RWPE1 (cell line): Measurements from ENCODE around the gene CYYR1.

ENCODE experiments used
- CTCF ChIA-PET: fragments of 350-600 bp; sonication (Branson Sonifier 250); formaldehyde crosslinking; extraction: SDS; loops from one replicate; lab custom pipeline; 2021; lab: Yijun Ruan, JAX
- POLR2A ChIA-PET: fragments of 400-600 bp; formaldehyde crosslinking; extraction: SDS; loops from one replicate; lab custom pipeline; 2020; ENCODE audit warnings: antibody characterized with exemption; ENCODE audit not compliant: low non-redundant PET; lab: Yijun Ruan, JAX
- DNase-seq: peaks from one replicate; pipeline ENCODE4 v3.0.0; 2012; ENCODE audit warnings: low spot score
- H3K27ac ChIP-seq: fragments of 450-650 bp; 2 replicates; pipeline ENCODE4 v1.5.1; 2017
- CTCF ChIP-seq: fragments of 450-650 bp; conservative IDR thresholded peaks from 2 replicates; pipeline ENCODE4 v1.5.1; 2017; ENCODE audit warnings: low read depth, mild to moderate bottlenecking

Gene CYYR1

GRCh38 chr21:26559099-26559498 lies 14.0 kb downstream of the CYYR1 start:
- DNase-seq: no peak
- no peak for TF ChIP-seq CTCF
- CTCF ChIA-PET: interaction anchor here (0.9 kb wide), 1 partner anchor 12 kb away, joined by 4 read pairs; no protein-coding TSS in a partner anchor
- no peak overlapping the region for H3K27ac ChIP-seq
- POLR2A ChIA-PET: no interaction called here

- ChIA-PET CTCF (no interaction called here), POLR2A (no interaction called here)
- no peak for DNase-seq
- TF ChIP-seq CTCF: no peak
- no peak overlapping the region for H3K27ac ChIP-seq
These were observed 16.0 kb downstream of the CYYR1 start for GRCh38 chr21:26557106-26557505.

- no peak for DNase-seq
- no peak overlapping the region for H3K27ac ChIP-seq
- POLR2A ChIA-PET: no interaction called here
- TF ChIP-seq CTCF: no peak
- CTCF ChIA-PET: no interaction called here
These were observed 17.4 kb downstream of the CYYR1 start for GRCh38 chr21:26555540-26556146.

- no peak overlapping the region for H3K27ac ChIP-seq
- no peak for DNase-seq
- CTCF ChIA-PET: interaction anchor here (0.8 kb wide), 1 partner anchor 107 kb away, joined by 3 read pairs; no protein-coding TSS in a partner anchor
- no peak for TF ChIP-seq CTCF
- POLR2A ChIA-PET: no interaction called here
These were observed 18.7 kb downstream of the CYYR1 start for GRCh38 chr21:26554365-26554764.

GRCh38 chr21:26553898-26554297 lies 19.2 kb downstream of the CYYR1 start:
- POLR2A ChIA-PET: no interaction called here

GRCh38 chr21:26550326-26550725 lies 22.8 kb downstream of the CYYR1 start:
- H3K27ac ChIP-seq: no peak overlapping the region
- POLR2A ChIA-PET: no interaction called here
- DNase-seq: no peak
- no peak for TF ChIP-seq CTCF
- CTCF ChIA-PET: interaction anchor here (0.6 kb wide), 1 partner anchor 64 kb away, joined by 6 read pairs; no protein-coding TSS in a partner anchor

More at GRCh38 chr21:26553898-26554297, 19.2 kb downstream of the CYYR1 start:
- CTCF ChIA-PET: interaction anchor here (0.6 to 0.8 kb wide), 2 partner anchors 16 to 107 kb away, joined by 3 to 4 read pairs; no protein-coding TSS in a partner anchor
- no peak for DNase-seq
- no peak for TF ChIP-seq CTCF
- H3K27ac ChIP-seq: no peak overlapping the region
